Keratinocyte (primary cell): ENCODE data around the gene CLDN14. TPM values are rescaled to one million over a fixed set of nuclear protein-coding genes. Genes with fewer than 3 reads are reported as not detected.

Source experiments
- DNase-seq: peaks from one replicate; pipeline ENCODE4 v3.0.0-alpha.2; 2011; ENCODE audit warnings: low read depth, missing footprints, low spot score
- FAIRE-seq: peaks from 2 replicates; lab custom pipeline; 2011; peaks lifted over from hg19 to GRCh38; lab: Jason Lieb, UNC
- H2AFZ ChIP-seq: 2 replicates; pipeline ENCODE4 v1.6.0; 2012; ENCODE audit warnings: low read length, control low read depth, inconsistent platforms; ENCODE audit not compliant: control insufficient read depth
- H3K27ac ChIP-seq: 2 replicates; pipeline ENCODE4 v1.5.1; 2011; ENCODE audit warnings: low read length; ENCODE audit not compliant: control insufficient read depth, insufficient read depth
- H3K27me3 ChIP-seq: 3 replicates; pipeline ENCODE4 v1.6.0; 2011; ENCODE audit warnings: low read length; ENCODE audit not compliant: control insufficient read depth, insufficient read depth; ENCODE audit errors: extremely low read depth
- H3K36me3 ChIP-seq, 2 experiments: 2 replicates in 1 of 2; 3 replicates in 1 of 2; pipeline ENCODE4 v1.5.1; 2011; ENCODE audit warnings: low read length in 2 of 2, mild to moderate bottlenecking in 1 of 2; ENCODE audit not compliant: control insufficient read depth in 2 of 2, insufficient read depth in 2 of 2; ENCODE audit errors: extremely low read depth in 1 of 2
- H3K4me1 ChIP-seq: 3 replicates; pipeline ENCODE4 v1.5.1; 2011; ENCODE audit warnings: low read length; ENCODE audit not compliant: control insufficient read depth, insufficient read depth; ENCODE audit errors: extremely low read depth
- H3K4me2 ChIP-seq: 3 replicates; pipeline ENCODE4 v1.6.0; 2011; ENCODE audit warnings: low read depth, low read length; ENCODE audit not compliant: control insufficient read depth, insufficient read depth; ENCODE audit errors: extremely low read depth
- H3K4me3 ChIP-seq, 3 experiments: fragments of 200-600 bp in 1 of 3; sonication (generic) in 1 of 3; 2 replicates in 2 of 3; 3 replicates in 1 of 3; pipeline ENCODE4 v1.5.1; 2011 to 2016; ENCODE audit warnings: low read length in 3 of 3, mild to moderate bottlenecking in 3 of 3, control low read depth in 2 of 3, inconsistent platforms in 1 of 3, low read depth in 1 of 3, mixed read lengths in 1 of 3, mixed run types in 1 of 3, moderate library complexity in 1 of 3; ENCODE audit not compliant: control insufficient read depth in 2 of 3, insufficient read depth in 2 of 3; ENCODE audit errors: extremely low read depth in 1 of 3
- H3K79me2 ChIP-seq: 2 replicates; pipeline ENCODE4 v1.6.0; 2012; ENCODE audit warnings: low read length; ENCODE audit not compliant: control insufficient read depth, insufficient read depth
- H3K9ac ChIP-seq: 3 replicates; pipeline ENCODE4 v1.6.0; 2011; ENCODE audit warnings: low read length; ENCODE audit not compliant: control insufficient read depth, insufficient read depth; ENCODE audit errors: extremely low read depth
- H3K9me1 ChIP-seq: 3 replicates; pipeline ENCODE4 v1.6.0; 2011; ENCODE audit warnings: low read length; ENCODE audit not compliant: control insufficient read depth, insufficient read depth; ENCODE audit errors: extremely low read depth
- H3K9me3 ChIP-seq: 2 replicates; pipeline ENCODE4 v1.5.1; 2012; ENCODE audit warnings: low read depth, low read length; ENCODE audit not compliant: control insufficient read depth
- H4K20me1 ChIP-seq: 3 replicates; pipeline ENCODE4 v1.6.0; 2011; ENCODE audit warnings: low read length; ENCODE audit not compliant: control insufficient read depth, insufficient read depth; ENCODE audit errors: extremely low read depth
- CTCF ChIP-seq, 3 experiments: IDR thresholded peaks in 1 of 3; conservative IDR thresholded peaks in 1 of 3; optimal IDR thresholded peaks in 1 of 3; 2 replicates in 2 of 3; 3 replicates in 1 of 3; pipeline versions ENCODE3 to v1.5.1; 2011; ENCODE audit warnings: low read length in 3 of 3, mild to moderate bottlenecking in 3 of 3, moderate library complexity in 2 of 3, control low read depth in 1 of 3, inconsistent platforms in 1 of 3; ENCODE audit not compliant: insufficient read depth in 2 of 3; ENCODE audit errors: extremely low read depth in 1 of 3
- EZH2 ChIP-seq: IDR thresholded peaks from one replicate; pipeline ENCODE4 v1.6.1; 2012; ENCODE audit warnings: inconsistent platforms, mild to moderate bottlenecking, low read length, moderate library complexity
- dilution Hi-C: fragments of 300-500 bp; cut with MboI; formaldehyde crosslinking; loops from one replicate; pipeline ENCODE4 v1.7.0; 2020; ENCODE audit warnings: low sequenced_read_pairs; ENCODE audit not compliant: extremely low pct_ligation_motif_present
- polyA plus RNA-seq, 5 experiments: library from polyadenylated mRNA; depleted of rRNA in 3 of 5; stranded (reverse) in 3 of 5; stranded (forward) in 1 of 5; unstranded in 1 of 5; fragments of >200 nt; gene quantifications; 1 replicate in 1 of 5; 2 replicates in 3 of 5; 3 replicates in 1 of 5; pipeline versions ENCODE4 v1.2.1 to v1.2.3, GENCODE V29; 2011 to 2012; ENCODE audit warnings: missing spikeins in 2 of 5, low read depth in 1 of 5, low replicate concordance in 1 of 5

The CLDN14 gene
- polyA plus RNA-seq, 1 donor (not counting 4 experiments of a cell fraction or from before 2014, with no cell fraction given): not detected

GRCh38 chr21:36425286-36425685 is 54.6 kb downstream of the CLDN14 start:
- Histone ChIP-seq H3K9me1 (no peaks in the 10 kb centered on the region), H3K4me2 (no peak overlapping the region), H3K36me3 (no peaks in the 10 kb centered on the region), H2AFZ (no peak overlapping the region), H3K27ac (no peak overlapping the region), H3K9ac (no peak overlapping the region), H3K27me3 (no peaks in the 10 kb centered on the region), H3K4me3 (no peak overlapping the region), H3K79me2 (no peaks in the 10 kb centered on the region), H3K9me3 (no peaks in the 10 kb centered on the region), H3K4me1 (peaks cover 12% of the 10 kb centered on the region), H4K20me1 (no peaks in the 10 kb centered on the region)
- DNase-seq (no peak), FAIRE-seq (no peak)
- TF ChIP-seq EZH2: no peak
- no peak for TF ChIP-seq CTCF (optimal IDR thresholded peaks at IDR 0.05 in 1 of 3, IDR thresholded peaks at IDR 0.05 in 1 of 3, conservative IDR thresholded peaks at IDR 0.05 in 1 of 3; ENCODE audit: extremely low read depth in 1 of 3, insufficient read depth in 2 of 3, low read length in 3 of 3)
- dilution Hi-C loops: no loop called here

- FAIRE-seq (no peak), DNase-seq (no peak)
- Histone ChIP-seq H3K79me2 (no peaks in the 10 kb centered on the region), H3K27ac (no peak overlapping the region), H3K4me3 (no peak overlapping the region), H3K4me1 (peaks cover 7% of the 10 kb centered on the region), H2AFZ (no peak overlapping the region), H3K9me1 (no peaks in the 10 kb centered on the region), H3K4me2 (no peak overlapping the region), H3K27me3 (no peaks in the 10 kb centered on the region), H4K20me1 (no peaks in the 10 kb centered on the region), H3K9me3 (no peaks in the 10 kb centered on the region), H3K36me3 (no peaks in the 10 kb centered on the region), H3K9ac (no peak overlapping the region)
- dilution Hi-C loops: no loop called here
- TF ChIP-seq EZH2 (no peak), CTCF (optimal IDR thresholded peaks at IDR 0.05 in 1 of 3, IDR thresholded peaks at IDR 0.05 in 1 of 3, conservative IDR thresholded peaks at IDR 0.05 in 1 of 3; ENCODE audit: extremely low read depth in 1 of 3, insufficient read depth in 2 of 3, low read length in 3 of 3) (no peak)
Observed at GRCh38 chr21:36424592-36424991, 55.3 kb downstream of the CLDN14 start.
